Stimulated activated CD8-positive, alpha-beta memory T cell treated with anti-CD3 and anti-CD28 coated beads, Interleukin-7, amount 100 ng/mL, for 48 hours (primary cell): Measurements from ENCODE around the gene SHC4.
"Not testable (repeated sequence)": the region's sequence is repeated elsewhere in the genome, so short reads cannot be mapped to it uniquely, and the experiment has no call there.

Source experiments
- DNase-seq, 2 donors: peaks; one replicate each; pipeline ENCODE4 v3.0.0-alpha.2; 2020; ENCODE audit warnings: low read depth in 1 of 2; ENCODE audit errors: extremely low read depth in 1 of 2

Gene SHC4

DNA sequence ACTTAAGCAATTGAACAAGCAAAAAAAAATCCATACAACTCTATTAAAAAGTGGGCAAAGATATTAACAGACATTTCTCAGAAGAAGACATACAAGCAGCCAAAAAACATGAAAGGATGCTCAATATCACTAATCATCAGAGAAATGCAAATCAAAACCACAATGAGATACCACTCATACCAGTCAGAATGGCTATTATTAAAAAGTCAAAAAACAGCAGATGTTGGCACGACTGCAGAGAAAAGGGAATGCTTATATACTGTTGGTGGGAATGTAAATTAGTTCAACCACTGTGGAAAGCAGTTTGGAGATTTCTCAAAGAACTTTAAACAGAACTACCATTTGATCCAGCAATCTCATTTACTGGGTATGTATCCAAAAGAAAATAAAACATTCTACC, 7.2 kb upstream of the SHC4 start:
- not testable (repeated sequence) for DNase-seq

DNA sequence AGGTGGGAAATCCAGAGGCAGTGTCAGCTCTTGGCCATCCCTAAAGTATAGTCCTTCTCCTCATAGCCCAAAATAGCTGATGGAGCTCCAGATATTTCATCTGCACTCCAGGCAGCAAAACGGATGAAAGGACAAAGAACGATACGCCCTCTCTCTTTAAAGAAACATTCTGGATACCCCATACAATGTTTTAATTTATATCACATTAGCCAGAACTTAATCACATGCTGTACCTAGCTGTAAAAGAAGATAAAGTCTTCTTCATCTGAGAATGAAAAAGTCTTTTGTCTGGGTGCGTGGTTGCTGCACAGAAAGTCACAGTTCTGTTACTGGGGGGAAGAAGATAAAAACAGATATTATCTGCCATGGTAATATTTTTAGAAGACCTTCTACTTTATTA, 4.3 kb upstream of the SHC4 start:
- DNase-seq, result no peak

DNA sequence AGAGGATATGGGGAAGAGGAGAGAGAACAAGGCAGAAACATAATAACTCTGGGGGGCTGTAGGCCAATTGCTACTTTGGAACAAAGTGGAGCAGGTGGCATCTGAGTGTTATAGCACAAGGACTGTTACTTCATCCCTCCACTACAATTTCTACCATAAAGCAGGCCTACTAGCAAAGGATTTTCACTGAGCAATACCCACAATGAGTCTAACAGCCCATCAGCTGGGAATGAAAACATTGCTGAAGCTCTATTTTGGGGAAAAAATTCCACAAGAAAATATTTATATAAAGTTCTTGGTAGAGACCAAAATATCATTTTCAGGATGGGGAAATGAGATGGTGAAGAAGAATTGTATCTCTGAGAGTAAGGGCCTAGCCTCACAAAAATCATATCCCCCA, 3.6 kb upstream of the SHC4 start:
- DNase-seq, result no peak

DNA sequence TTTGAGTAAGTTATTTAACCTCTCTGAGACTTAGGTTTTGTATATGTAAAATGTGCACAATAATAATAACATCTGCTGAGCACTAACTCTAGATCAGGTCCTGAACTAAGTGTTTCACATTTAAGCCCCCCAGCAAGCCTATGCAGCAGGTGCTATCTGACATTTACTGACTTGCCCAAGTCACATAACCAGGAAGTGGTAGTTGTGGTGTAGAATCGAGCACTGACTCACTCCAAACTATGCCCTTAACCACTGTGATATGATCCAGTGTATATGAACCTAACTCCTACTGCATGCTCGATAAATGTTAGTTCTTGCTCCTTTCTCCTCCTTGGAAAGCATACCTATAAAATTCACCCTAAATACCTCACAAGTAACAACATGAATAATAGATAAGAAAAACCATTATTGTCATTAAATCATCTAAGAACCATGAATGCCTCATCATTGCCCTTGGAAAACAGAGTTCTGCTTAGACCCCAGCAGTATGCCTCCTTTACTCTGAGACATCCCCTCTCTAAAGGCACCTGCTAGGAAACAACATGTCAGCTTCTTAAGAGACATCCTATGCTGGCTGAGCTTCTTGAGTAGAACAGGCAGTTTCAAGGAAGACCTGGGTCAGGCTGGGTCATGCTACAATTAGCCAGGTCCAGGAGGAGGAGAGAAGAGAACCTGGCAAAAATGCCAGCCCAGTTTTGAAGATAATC, 3.0 kb upstream of the SHC4 start:
- peak in 1 of 2 donors; percentile 31 for DNase-seq

DNA sequence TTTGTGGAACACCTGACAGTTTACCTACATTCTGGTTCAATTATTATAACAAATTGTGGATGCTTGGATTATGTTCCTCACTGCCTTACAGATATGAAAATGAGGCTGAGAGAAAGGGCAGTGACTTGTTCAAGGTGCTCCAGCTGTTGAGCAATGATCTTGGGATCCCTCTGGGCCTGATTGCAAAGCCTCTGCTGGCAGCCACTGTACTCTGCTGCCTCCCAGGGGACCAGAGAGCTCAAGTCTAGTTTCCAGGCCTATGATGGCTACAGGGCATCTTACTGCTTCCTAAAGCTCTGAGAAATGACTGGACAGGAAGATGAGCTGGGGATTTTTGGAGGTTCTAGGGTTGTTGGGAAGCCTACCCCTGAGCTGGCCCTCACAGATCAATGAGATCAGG, 2.3 kb upstream of the SHC4 start:
- no peak for DNase-seq

DNA sequence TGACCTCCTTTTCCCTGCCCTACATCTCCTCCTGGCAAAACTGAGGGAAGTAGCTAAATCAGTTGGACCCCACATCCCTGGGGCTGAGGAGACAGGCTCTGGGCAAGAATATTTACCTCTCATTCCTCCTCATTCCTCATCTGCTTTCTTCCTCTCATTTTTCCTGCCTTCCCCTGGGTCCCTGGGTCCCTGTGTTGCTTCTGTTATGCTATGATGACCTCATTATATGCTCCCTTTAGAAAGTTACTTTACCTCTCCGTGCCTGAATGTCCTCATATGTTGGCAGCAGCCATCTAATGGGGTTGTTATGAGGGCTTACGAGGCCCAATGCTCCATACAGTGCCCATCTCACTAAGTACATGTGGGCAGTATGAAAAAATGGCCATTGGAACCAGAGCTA, 1.2 kb upstream of the SHC4 start:
- no peak for DNase-seq

DNA sequence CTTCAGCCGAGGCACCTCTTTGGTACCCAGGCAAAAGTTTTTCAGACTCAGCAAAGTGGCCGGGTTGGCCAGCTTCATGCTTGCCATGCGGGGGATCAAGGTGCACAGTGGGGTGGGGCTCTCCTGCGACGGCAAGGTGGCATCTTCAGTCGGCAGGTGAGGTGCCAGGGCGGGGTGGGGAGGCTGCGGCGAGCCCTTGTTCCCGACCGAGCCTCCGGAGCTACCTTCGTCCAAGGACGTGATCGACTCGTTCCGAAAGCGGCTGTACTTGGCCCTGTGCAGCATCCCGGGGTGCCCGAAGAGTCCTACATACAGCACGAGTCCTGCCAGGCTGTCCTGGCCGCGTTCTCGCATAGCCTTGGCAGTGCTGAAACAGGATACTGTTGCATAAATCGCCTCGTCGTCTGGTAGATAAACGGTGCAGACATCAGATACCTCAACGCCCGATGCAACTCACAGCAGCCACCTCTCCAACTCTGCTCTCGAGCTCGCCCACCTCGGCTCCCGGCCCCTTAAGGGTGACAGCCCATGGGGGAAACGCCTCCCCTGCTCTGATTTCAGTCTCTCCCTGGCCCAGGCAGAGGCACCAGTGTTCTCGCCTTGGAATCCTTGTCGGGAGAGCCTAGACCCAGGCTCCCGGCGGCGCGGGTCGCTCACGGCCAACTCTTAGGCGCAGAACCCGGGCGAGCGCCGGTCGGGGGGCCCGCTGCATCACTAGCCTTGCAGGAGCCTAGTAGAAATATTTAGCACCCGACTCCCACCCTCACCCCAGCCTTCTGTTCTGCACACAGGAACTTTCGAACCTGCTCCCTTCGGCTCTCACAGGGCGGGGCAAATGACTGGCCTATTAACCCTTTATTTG, 826 bp downstream of the SHC4 start:
- DNase-seq, result no peak

DNA sequence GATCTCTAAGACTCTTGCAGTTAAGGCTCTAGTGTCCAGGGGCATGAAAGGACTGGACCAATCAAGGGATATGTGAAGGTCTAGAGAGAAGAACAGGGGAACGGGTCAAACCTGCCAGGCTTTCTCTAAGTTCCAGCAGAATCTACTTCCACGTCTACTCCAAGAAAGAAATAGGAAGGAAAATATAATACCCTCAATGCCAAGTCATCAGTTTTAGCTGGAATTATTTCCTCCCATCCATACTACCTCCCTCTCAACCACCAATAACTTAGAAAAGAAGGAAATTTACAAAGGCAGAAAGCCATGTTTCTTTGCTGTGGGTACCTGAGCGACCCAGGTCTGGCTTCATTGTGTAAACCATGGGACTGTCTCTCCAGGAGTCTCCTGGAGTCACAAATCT, 7.8 kb downstream of the SHC4 start:
- DNase-seq, result no peak

DNA sequence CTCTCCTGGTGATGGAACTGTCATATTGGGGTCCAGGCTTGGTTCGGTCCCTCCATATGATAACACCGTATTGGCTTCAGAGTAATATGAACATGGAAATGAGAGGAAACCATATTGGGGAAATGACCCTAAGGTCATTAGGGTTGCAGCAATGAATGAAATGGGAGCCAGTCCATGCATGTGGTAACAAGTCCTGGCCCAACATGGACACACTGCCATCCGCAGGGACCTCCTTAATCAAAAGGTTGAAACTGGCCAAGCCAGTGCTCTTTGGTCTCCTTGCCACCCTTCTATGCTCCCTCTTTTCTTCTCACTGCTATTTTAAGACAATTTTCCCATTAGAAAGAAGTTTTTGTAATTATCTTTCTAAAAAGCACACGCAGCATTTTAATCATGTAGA, 8.3 kb downstream of the SHC4 start:
- DNase-seq, result no peak

DNA sequence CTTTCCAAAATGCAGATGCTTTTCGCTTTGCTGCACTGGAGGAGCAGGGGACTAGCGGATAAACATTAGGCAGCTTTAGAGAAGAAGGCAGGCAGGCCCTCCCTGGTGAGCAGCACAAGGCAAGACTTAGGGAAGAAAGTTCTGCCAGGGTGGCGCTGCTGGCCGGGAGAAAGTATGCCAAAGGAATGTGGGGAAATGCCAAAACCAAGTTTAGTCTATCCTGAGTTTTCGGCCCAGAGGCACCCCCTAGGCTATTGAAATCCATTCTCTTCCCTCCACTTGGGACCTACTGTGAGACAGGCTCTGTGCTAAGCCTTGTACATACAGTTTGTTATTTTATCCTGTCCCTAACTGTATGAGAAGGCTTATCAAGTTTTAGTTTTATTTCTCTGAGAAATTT, 9.2 kb downstream of the SHC4 start:
- DNase-seq, result no peak

DNA sequence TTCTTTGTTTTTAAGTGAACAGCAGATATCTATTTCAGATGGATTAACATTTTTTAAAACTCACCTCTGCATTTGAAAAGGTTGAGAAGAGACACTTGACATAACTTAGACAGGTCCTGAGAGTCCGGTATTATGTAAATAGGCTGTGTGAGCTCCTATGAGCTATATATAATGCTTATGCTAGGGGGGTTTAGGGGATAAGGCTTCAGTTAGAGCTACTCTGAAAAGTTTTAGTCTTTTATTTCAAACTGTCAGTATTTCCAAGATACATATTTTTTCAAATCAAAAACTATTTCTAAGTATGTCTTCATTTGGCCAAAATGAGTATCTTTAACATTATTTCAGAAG, 16.9 kb downstream of the SHC4 start:
- no peak for DNase-seq

DNA sequence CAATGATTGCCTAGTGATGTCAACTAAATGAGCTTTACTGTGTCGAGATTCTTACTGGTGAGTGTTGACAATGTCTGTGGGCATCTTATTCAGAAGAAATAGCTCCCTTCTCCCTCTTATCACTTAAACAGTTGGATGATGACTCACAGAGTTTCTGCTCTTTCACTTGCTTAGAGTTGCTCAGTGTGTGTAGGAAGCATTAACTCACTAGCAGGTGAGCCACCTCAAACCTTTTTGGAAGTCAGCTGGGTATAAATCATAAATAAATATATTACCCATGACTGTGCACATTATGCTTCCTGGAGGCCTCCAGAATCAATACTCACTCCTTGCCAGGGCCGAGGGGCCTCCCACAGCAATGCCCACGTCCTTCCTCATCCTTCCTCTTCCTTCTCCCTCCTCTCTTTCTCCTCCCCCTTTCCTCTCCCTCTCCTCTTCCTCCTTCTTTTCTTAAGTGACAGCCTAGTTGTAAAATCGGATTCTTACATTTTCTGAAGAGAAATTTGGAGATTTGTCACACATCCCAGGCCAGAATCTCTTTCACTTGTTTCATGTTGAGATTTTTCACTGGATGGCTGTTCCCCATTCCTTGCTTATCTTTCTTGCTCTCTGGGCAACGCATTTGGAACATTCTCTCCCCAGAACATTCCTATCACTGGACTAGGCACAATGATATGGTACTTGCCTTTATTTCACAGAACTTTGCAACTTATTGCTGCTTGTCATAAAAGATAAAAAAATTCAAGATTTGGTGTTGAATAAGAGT, 17.5 kb downstream of the SHC4 start:
- DNase-seq, result no peak

DNA sequence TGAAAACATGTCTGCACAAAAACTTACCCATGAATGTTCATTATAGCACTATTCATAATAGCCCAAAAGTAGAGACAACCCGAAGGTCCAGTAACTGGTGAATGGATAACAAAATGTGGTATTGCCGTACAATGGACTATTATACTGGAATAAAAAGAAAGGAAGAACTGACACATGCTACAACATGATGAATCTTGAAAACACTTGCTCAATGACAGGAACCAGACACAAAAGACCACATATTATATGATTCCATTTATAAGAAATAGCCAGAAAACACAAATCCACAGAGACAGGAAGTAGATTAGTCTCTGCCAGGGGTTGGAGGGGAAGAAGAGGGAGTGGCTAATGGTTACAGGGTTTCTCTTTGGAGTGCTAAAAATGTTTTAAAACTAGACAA, 18.3 kb downstream of the SHC4 start:
- DNase-seq, result no peak

DNA sequence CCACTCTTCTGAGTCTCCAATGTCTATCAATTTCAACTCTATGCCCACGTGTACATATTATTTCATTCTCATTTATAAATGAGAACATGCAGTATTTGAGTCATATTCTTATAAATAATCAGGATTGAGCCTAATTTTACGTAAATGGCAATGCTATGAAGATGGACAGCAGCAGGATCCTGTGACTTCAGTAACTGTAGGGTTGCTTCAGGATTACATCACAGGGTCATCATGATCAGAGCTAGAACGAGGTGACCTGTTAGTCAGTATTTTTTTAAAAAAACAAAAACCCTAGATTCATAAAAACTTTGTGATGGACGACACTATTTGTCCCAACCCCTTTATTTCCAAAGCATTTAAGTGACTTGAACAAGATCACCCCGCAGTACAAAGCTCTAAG, 21.8 kb downstream of the SHC4 start:
- DNase-seq, result no peak

DNA sequence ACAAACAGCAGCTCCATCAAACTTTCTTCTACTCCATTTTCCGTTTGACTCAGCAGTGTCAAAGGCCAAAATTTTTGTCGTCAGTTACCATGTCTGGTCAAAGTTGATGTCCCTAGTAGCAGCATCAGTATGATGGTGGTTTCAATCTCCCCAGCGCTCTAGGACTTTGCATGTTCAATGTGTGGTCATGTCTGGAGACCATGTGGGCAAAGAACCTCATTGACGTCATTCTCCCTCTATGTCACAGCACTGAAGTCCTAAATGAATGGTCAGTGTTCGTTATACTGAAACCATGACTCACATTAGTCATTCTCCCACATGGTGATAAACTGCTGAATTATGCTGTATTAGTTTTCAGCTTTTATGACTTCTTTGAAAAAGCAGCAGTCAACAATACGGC, 23.2 kb downstream of the SHC4 start:
- peak in 1 of 2 donors; percentile 28 for DNase-seq

DNA sequence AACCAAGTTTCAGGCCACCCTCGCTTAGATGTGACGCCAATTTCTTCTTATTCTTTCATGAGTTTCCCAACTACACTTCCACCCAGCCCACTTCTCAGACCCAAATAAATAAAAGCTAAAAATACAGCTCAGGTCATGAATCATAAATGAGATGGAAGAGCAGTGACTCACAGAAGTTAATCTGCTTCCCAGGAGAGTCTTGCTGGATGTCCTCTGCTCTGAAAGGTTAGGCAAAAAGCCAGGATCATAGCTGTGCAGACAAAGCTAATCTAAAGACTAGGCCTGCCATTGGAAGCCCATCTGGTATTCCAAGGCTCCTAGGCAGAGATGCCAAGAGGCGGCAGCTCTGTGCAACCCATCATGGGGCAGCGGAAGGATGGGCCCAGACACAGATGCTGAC, 24.1 kb downstream of the SHC4 start:
- DNase-seq, result no peak

DNA sequence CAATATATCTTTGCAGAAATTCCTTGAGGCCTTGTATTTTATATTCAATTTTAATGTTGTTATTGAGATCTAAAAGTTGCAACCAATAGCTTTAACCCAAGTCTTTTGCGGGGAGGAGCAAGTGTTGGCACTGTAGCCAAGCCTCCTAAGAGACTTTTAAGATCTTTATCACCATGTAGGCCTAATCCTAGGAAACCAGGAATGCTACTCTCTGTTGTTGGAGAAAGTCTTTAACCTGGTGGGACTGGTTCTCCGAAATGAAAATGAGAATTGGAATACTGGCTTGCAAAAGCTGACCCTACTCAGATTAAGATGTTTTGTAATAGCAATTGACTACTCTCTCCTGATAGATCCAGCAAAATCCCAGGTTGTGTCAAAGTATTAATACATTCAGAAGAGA, 25.8 kb downstream of the SHC4 start:
- DNase-seq, result no peak

DNA sequence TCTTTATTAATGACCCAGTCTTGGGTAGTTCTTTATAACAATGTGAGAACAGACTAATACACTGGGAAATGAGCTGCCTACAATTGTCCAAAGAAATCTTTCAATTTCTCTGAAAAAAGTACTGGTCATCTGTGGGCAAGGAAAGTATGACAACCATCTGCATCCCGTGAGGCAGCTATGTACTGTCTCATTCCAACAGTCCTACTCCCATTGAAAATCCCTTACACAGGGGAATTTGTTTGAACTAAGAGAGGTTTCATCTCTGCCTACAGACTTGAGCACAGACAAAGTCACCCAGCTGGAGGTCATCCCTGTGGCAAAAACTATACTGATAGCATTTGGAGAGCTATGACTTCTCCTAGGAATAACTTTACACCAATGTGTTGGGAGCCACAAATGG, 27.1 kb downstream of the SHC4 start:
- no peak for DNase-seq

DNA sequence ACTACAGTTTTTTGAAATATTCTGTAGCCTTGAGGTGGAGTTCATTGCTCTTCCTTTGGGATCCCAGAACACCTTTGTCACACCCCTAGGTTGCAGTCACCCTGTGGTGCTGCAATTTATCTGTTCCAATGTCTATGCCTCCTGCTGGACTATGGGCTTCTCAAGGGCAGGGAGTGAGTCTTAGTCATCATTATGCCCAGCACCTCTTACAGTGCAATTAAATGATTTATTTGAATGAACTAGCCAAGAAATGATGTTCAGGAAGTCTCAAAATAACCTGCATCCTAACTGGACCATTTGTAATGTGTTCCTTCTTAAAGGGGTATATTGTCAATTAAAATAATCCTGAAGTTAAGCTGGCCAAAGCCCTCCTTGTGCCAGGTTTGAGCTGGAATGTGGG, 28.5 kb downstream of the SHC4 start:
- DNase-seq, result no peak

DNA sequence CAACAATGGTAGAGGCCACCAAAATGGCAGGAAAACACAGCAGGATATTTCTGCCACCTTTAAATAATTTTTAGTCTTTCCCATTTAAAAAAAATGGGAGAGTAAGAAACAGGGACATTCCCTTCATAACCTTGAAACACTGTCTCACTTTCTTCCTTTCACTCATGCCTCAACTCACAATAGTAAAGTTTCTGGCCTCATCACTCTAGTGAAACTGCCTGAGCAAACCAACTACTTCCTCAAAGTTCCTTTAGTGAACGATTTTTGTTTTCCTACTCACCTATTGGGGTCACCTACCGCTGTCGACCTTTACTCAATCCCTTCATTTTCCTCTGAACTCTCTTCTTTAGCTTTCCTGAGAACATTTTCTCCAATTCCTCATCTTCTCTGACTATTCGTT, 33.0 kb downstream of the SHC4 start:
- DNase-seq, result no peak

DNA sequence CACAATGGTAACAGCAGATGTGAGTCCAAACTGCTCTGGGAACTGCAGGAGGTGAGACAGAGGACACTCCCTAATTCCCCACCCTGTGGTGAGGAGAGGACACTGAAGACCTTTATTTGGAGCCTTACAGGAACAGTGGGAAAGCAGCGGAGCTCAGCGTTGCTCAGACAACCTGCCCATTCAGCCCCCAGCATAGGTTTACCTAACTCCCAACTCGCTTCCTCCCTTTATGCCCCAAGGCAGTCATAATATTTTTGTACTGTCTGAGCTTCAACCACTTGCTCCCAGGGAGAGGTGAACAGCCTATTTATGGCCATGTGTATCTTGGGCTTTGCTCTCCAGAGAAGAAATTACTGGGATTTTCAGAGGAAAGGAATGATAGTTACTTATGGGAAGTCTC, 34.1 kb downstream of the SHC4 start:
- DNase-seq, result no peak
